Measurements from ENCODE around the gene NT5C1A. TPM values are rescaled to one million over a fixed set of nuclear protein-coding genes. Genes with fewer than 3 reads are reported as not detected.

Gene NT5C1A
- total and polyA plus RNA-seq, 7 donors = 0.06 TPM; not detected in 6

GRCh38 chr1:39662861-39663260, 9.0 kb downstream of the NT5C1A start:
- H3K27ac ChIP-seq = no peak overlapping the region
- intact Hi-C loops (cut with DNase I) = no loop called here
- DNase-seq = no peak
- WGBS, 2 donors = 88 to 100% methylated on average over 1 of the region's 1 CpG
- H3K27me3 ChIP-seq = peaks cover 0 to 16% (median 0%) of the 10 kb centered on the region in 3 donors
- H3K9me3 ChIP-seq = no peaks in the 10 kb centered on the region
- no peaks in the 10 kb centered on the region for H3K36me3 ChIP-seq
- H3K4me1 ChIP-seq = no peaks in the 10 kb centered on the region
- TF ChIP-seq POLR2A (IDR thresholded peaks at IDR 0.05) = no peak
- TF ChIP-seq, protein P1, sequence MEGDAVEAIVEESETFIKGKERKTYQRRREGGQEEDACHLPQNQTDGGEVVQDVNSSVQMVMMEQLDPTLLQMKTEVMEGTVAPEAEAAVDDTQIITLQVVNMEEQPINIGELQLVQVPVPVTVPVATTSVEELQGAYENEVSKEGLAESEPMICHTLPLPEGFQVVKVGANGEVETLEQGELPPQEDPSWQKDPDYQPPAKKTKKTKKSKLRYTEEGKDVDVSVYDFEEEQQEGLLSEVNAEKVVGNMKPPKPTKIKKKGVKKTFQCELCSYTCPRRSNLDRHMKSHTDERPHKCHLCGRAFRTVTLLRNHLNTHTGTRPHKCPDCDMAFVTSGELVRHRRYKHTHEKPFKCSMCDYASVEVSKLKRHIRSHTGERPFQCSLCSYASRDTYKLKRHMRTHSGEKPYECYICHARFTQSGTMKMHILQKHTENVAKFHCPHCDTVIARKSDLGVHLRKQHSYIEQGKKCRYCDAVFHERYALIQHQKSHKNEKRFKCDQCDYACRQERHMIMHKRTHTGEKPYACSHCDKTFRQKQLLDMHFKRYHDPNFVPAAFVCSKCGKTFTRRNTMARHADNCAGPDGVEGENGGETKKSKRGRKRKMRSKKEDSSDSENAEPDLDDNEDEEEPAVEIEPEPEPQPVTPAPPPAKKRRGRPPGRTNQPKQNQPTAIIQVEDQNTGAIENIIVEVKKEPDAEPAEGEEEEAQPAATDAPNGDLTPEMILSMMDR (IDR thresholded peaks at IDR 0.05) = no peak
- TF ChIP-seq POLR2AphosphoS5 (IDR thresholded peaks at IDR 0.05) = no peak
- TF ChIP-seq EP300 (IDR thresholded peaks at IDR 0.05) = no peak
- no peak overlapping the region for H3K4me3 ChIP-seq

DNA sequence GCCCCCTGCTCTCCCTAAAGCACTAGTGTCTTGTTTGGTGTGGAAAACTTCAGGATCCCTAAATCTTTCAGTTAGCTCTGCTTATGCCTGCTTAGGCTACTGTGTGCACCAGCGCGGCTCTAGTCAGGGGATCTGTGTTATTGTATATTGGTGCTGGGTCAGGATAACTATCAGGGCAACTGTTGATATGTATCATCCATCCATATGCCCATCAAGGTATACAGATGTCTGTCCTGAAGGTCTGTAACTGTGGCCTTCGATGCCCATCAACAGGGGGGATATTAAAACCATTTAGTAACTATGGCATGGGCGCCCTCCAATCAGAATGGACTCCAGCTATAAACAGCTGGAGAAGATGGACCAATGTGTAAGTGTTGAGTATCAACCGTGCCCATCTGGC, 12.4 kb downstream of the NT5C1A start:
- Histone ChIP-seq H3K36me3 (no peaks in the 10 kb centered on the region), H3K27ac (no peak overlapping the region), H3K4me3 (no peak overlapping the region), H3K9me3 (no peaks in the 10 kb centered on the region), H3K4me1 (no peaks in the 10 kb centered on the region), H3K27me3 (peaks cover 0 to 1% (median 0%) of the 10 kb centered on the region in 3 donors)
- TF ChIP-seq, protein P1 (IDR thresholded peaks at IDR 0.05) = no peak
- TF ChIP-seq POLR2A (IDR thresholded peaks at IDR 0.05) (no peak), POLR2AphosphoS5 (IDR thresholded peaks at IDR 0.05) (no peak), EP300 (IDR thresholded peaks at IDR 0.05) (no peak)
- intact Hi-C loops (cut with DNase I) = no loop called here
- 88 to 89% methylated on average over 5 of the region's 5 CpGs for WGBS, 2 donors
- DNase-seq = no peak

GRCh38 chr1:39659110-39659509, 12.8 kb downstream of the NT5C1A start:
- H3K36me3 ChIP-seq = no peaks in the 10 kb centered on the region
- 95% methylated on average over 12 of the region's 12 CpGs for WGBS, 2 donors
- TF ChIP-seq POLR2AphosphoS5 (IDR thresholded peaks at IDR 0.05) (no peak), EP300 (IDR thresholded peaks at IDR 0.05) (no peak), POLR2A (IDR thresholded peaks at IDR 0.05) (no peak)
- TF ChIP-seq, protein P1 (IDR thresholded peaks at IDR 0.05) = no peak
- H3K27me3 ChIP-seq = peaks cover 0 to 6% (median 0%) of the 10 kb centered on the region in 3 donors
- no peaks in the 10 kb centered on the region for H3K9me3 ChIP-seq
- no peak overlapping the region for H3K4me3 ChIP-seq
- H3K27ac ChIP-seq = no peak overlapping the region
- DNase-seq = no peak
- intact Hi-C loops (cut with DNase I) = no loop called here
- no peaks in the 10 kb centered on the region for H3K4me1 ChIP-seq

DNA sequence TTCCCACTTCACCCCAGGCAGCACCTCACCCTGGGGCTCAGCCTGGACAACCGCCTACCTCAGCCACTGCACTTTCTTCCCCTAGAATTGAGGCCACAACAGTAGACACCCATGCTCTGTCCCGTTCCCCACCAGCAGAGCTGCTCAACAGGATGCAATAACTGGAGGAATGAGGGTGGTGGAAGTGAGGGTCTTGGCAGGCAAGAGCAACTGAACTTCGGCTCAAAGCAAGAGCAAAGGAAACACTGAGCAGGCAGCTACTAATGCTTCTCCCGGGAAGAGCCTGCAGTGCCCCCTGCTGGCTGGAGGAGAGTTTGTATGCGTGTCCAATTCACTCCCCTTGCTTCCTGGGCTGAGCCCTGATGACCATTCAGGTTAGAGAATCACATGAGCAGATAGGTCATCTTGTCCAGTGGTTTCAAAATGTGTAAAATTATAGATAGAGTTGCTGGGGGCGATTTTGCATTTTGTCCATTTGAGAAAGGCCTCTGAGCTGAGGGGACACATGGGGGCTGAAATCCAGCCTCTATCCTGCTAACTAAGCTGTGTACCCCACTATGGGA, 13.9 kb downstream of the NT5C1A start:
- Histone ChIP-seq H3K4me3 (no peak overlapping the region), H3K27ac (no peak overlapping the region), H3K36me3 (no peaks in the 10 kb centered on the region), H3K27me3 (peaks cover 0 to 6% (median 0%) of the 10 kb centered on the region in 3 donors), H3K9me3 (no peaks in the 10 kb centered on the region), H3K4me1 (peaks cover 0 to 9% (median 3%) of the 10 kb centered on the region in 4 donors)
- intact Hi-C loops (cut with DNase I) = no loop called here
- DNase-seq = no peak
- 24 to 32% methylated on average over 6 of the region's 6 CpGs for WGBS, 2 donors
- TF ChIP-seq POLR2AphosphoS5 (IDR thresholded peaks at IDR 0.05) = no peak
- TF ChIP-seq, protein P1 (IDR thresholded peaks at IDR 0.05) = peak in 2 of 4 experiments; percentile 31 to 53

DNA sequence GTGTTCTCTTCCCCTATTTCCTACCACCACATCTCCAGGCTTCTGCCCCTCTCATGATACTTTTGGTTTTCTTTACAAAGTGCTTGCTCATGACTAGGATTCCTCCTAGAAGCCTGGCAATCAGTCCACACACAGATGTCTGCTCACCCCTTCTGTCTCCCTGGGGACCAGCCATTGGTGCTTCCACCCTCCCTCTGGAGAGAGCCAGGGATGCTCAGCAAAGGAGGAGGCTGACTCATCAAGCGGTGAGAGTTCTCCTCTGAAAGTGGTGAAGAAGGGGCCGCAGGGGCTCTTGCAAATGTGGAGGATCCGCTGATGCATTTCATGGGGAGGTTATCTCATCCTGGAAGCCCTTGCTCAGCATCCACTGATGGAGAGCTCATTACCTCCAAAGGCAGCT, 14.5 kb downstream of the NT5C1A start:
- Histone ChIP-seq H3K27ac (no peak overlapping the region), H3K36me3 (no peaks in the 10 kb centered on the region), H3K9me3 (no peaks in the 10 kb centered on the region), H3K4me3 (no peak overlapping the region), H3K4me1 (peaks cover 0 to 11% (median 3%) of the 10 kb centered on the region in 4 donors), H3K27me3 (peaks cover 0 to 6% (median 0%) of the 10 kb centered on the region in 3 donors)
- intact Hi-C loops (cut with DNase I) = no loop called here
- no peak for DNase-seq
- TF ChIP-seq POLR2AphosphoS5 (IDR thresholded peaks at IDR 0.05) (no peak), POLR2A (IDR thresholded peaks at IDR 0.05) (no peak)
- TF ChIP-seq, protein P1 (IDR thresholded peaks at IDR 0.05) = no peak
- 89 to 95% methylated on average over 3 of the region's 3 CpGs for WGBS, 2 donors

Data from sigmoid colon (tissue), 7 donors.